HCT116 (cell line): ENCODE results near the gene POP5.

Experiments
- CEBPB ChIP-seq: IDR thresholded peaks from 2 replicates; pipeline ENCODE4 v1.6.1; 2012; ENCODE audit warnings: low read depth
- EZH2 ChIP-seq: fragments of 200-600 bp; sonication (generic); IDR thresholded peaks from 2 replicates; pipeline ENCODE4 v1.6.1; 2017; ENCODE audit warnings: antibody characterized with exemption, mixed run types
- RAD21 ChIP-seq: IDR thresholded peaks from 2 replicates; pipeline ENCODE4 v1.6.1; 2012; ENCODE audit warnings: low read depth, mild to moderate bottlenecking
- SP1 ChIP-seq: IDR thresholded peaks from 2 replicates; pipeline ENCODE4 v1.6.1; 2012; ENCODE audit warnings: low read depth
- TF ChIP-seq, protein P1 (sequence below): IDR thresholded peaks from 2 replicates; pipeline ENCODE4 v1.6.1; 2012; ENCODE audit warnings: low read depth
- TF ChIP-seq, protein P2 (sequence below), 3 experiments: fragments of 200-600 bp in 1 of 3; sonication (generic) in 1 of 3; IDR thresholded peaks in 2 of 3; conservative IDR thresholded peaks in 1 of 3; 2 replicates each; pipeline ENCODE4 v1.5.1; 2012 to 2017; ENCODE audit warnings: low read depth in 2 of 3, low read length in 2 of 3, antibody characterized with exemption in 1 of 3, borderline replicate concordance in 1 of 3, control low read depth in 1 of 3, mild to moderate bottlenecking in 1 of 3, mixed read lengths in 1 of 3, mixed run types in 1 of 3, moderate library complexity in 1 of 3; ENCODE audit not compliant: insufficient read depth in 1 of 3

DNA sequence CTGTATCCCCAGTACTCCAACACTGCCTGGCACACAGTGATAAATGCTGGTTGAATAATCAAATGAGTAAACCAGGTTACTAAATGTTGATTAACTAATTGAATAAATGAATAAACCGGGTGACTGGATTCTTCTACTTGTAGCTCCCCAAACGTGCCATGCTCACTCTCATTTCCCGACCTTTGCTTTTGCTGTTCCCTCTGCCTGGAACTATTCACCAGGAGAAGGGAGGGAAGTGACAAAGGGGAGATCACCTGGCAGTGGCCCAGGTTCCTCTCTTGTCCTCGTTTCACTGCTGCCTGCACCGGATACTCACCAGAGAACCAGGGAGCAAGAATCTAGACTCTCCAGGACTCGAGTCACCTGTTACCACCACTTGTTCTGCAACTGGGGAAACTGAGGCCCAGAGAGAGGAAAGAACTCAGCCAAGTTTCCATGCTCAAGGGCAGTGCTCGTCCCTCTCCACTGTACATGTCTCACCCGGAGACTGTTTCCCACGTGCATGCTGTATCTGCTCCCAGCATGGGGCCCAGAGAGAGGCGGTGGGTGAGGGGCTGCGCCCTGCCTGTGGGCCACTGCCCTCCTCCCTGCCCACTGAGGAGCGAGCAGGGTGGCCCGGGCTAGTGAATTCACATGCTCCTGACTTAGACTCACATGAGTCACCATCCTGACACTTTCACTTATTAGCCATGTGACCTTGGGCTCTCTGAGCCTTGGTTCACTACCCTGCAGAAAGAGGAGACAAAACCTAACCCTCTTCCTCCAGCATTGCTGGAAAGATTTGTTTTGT lies 17.7 kb upstream of the POP5 start:
- TF ChIP-seq, protein P1, sequence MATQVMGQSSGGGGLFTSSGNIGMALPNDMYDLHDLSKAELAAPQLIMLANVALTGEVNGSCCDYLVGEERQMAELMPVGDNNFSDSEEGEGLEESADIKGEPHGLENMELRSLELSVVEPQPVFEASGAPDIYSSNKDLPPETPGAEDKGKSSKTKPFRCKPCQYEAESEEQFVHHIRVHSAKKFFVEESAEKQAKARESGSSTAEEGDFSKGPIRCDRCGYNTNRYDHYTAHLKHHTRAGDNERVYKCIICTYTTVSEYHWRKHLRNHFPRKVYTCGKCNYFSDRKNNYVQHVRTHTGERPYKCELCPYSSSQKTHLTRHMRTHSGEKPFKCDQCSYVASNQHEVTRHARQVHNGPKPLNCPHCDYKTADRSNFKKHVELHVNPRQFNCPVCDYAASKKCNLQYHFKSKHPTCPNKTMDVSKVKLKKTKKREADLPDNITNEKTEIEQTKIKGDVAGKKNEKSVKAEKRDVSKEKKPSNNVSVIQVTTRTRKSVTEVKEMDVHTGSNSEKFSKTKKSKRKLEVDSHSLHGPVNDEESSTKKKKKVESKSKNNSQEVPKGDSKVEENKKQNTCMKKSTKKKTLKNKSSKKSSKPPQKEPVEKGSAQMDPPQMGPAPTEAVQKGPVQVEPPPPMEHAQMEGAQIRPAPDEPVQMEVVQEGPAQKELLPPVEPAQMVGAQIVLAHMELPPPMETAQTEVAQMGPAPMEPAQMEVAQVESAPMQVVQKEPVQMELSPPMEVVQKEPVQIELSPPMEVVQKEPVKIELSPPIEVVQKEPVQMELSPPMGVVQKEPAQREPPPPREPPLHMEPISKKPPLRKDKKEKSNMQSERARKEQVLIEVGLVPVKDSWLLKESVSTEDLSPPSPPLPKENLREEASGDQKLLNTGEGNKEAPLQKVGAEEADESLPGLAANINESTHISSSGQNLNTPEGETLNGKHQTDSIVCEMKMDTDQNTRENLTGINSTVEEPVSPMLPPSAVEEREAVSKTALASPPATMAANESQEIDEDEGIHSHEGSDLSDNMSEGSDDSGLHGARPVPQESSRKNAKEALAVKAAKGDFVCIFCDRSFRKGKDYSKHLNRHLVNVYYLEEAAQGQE: no peak
- TF ChIP-seq RAD21: no peak
- TF ChIP-seq EZH2: no peak
- TF ChIP-seq, protein P2, sequence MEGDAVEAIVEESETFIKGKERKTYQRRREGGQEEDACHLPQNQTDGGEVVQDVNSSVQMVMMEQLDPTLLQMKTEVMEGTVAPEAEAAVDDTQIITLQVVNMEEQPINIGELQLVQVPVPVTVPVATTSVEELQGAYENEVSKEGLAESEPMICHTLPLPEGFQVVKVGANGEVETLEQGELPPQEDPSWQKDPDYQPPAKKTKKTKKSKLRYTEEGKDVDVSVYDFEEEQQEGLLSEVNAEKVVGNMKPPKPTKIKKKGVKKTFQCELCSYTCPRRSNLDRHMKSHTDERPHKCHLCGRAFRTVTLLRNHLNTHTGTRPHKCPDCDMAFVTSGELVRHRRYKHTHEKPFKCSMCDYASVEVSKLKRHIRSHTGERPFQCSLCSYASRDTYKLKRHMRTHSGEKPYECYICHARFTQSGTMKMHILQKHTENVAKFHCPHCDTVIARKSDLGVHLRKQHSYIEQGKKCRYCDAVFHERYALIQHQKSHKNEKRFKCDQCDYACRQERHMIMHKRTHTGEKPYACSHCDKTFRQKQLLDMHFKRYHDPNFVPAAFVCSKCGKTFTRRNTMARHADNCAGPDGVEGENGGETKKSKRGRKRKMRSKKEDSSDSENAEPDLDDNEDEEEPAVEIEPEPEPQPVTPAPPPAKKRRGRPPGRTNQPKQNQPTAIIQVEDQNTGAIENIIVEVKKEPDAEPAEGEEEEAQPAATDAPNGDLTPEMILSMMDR (IDR thresholded peaks at IDR 0.05 in 2 of 3, conservative IDR thresholded peaks at IDR 0.05 in 1 of 3; ENCODE audit: borderline replicate concordance in 1 of 3, insufficient read depth in 1 of 3, low read depth in 2 of 3, low read length in 2 of 3): no peak
- TF ChIP-seq CEBPB: no peak
- no peak for TF ChIP-seq SP1
